HG03442 (cell line): ENCODE results near the gene PPP1R18.
"Not testable (repeated sequence)": the region's sequence is repeated elsewhere in the genome, so short reads cannot be mapped to it uniquely, and the experiment has no call there.

Experiments used
- ATAC-seq: cut with Tn5 transposase; IDR thresholded peaks from one replicate; pipeline ENCODE4 v1.9.1; 2021; ENCODE audit warnings: mild to moderate bottlenecking, moderate library complexity; ENCODE audit not compliant: unreplicated experiment

Gene PPP1R18, protein sequence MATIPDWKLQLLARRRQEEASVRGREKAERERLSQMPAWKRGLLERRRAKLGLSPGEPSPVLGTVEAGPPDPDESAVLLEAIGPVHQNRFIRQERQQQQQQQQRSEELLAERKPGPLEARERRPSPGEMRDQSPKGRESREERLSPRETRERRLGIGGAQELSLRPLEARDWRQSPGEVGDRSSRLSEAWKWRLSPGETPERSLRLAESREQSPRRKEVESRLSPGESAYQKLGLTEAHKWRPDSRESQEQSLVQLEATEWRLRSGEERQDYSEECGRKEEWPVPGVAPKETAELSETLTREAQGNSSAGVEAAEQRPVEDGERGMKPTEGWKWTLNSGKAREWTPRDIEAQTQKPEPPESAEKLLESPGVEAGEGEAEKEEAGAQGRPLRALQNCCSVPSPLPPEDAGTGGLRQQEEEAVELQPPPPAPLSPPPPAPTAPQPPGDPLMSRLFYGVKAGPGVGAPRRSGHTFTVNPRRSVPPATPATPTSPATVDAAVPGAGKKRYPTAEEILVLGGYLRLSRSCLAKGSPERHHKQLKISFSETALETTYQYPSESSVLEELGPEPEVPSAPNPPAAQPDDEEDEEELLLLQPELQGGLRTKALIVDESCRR

DNA sequence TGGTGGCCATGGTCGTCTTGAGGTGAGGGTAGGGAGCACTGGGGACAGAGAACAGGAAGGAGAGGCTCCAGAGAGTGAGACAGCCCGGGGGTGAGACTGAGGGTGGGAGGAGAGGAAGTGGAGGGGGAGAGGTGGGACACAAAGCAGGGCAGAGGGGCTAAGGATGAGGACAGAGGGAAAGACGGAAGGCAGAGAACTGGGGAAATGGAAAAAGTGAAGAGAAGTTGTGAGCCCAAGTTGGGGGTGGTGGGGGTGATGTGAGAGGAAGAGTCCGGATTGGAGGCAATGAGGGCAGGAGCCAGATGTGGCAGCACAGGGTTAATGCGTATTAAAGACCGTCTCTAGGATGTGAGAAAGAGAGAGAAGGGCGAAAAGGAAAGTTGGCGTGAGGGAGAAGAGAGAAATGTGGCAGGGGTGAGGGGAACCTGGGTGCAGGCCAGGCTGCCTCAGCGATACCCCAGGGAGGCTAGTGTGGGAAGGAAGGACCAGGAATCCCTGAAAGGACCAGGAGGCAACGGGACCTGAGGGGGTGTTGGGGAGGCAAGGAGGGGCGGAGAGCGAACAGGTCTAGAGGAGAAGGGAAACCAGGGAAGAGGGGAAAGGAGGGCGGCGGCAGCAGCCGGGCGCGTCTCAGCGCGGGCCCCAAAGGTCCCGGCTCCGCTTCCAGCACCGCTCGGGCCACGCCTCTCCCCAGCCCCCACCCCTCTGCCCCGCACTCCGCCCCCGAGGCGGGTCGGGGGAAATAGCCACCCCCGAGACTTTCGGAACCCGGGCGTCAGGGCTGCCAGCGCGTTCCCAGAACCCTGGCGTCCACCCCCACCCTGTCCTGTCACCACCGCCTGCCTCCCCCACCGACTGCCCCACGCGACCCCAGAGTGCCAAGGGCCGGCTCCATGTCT, at the start of gene PPP1R18:
PPP1R18 (minus strand) TSS at position 637 of the 899 bp plus-strand sequence; CDS start at position 10, 627 bp downstream.
- ATAC-seq, result no peak

DNA sequence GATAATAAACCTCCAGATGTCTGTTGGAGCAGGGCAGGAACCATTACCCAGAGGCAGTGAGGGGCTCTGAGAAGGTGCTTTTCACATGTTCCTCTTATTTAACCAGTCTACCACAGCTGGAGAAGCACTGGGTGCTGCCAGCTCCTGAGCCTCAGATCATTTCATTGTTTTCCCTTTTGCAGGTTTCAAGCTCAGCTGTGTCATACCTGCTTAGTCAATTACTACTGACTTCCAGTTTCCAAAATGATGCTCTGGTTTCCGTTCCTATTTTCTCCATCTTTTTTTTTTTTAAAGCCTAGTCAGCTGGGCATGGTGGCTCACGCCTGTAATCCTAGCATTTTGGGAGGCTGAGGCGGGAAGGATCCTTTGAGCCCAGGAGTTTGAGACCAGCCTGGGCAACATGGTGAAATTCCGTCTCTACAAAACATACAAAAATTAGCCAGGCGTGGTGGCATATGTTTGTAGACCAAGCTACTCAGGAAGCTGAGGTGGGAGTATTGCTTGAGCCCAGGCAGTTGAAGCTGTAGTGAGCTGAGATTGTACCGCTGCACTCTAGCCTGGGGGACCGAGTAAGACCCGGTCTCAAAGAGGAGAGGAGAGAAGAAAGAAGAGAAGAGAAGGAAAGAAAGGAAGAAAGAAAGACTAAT, 49.3 kb upstream of the PPP1R18 start:
- ATAC-seq, result no peak

DNA sequence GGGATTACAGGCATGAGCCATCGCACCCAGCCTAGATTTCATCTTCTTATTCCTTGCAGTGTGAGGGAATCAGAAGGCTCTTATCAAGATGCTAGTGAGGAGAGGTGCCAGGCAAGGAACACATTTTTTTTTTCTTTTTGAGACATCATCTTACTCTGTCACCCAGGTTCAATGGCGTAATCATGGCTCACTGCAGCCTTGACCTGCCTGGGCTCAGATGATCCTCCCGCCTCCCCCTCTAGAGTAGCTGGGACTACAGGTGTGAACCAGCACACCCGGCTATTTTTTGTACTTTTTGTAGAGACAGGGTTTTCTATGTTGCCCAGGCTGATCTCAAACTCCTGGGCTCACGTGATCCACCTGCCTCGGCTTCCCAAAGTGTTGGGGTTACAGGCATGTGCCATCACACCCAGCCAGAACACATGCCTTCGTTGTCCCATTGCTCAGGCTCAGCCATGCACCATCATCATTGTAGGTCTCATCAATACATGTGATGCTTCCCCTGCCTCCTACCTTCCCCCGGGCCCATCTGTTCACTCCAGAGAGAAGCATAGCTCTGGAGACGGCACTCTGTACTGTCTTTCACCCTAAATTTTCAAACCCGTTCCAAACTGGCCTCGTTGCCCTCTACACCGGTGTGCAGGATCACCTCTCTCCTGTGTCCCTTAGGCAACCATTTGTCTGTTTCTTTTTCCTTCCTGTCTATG, 45.9 kb upstream of the PPP1R18 start:
- ATAC-seq, result no peak

DNA sequence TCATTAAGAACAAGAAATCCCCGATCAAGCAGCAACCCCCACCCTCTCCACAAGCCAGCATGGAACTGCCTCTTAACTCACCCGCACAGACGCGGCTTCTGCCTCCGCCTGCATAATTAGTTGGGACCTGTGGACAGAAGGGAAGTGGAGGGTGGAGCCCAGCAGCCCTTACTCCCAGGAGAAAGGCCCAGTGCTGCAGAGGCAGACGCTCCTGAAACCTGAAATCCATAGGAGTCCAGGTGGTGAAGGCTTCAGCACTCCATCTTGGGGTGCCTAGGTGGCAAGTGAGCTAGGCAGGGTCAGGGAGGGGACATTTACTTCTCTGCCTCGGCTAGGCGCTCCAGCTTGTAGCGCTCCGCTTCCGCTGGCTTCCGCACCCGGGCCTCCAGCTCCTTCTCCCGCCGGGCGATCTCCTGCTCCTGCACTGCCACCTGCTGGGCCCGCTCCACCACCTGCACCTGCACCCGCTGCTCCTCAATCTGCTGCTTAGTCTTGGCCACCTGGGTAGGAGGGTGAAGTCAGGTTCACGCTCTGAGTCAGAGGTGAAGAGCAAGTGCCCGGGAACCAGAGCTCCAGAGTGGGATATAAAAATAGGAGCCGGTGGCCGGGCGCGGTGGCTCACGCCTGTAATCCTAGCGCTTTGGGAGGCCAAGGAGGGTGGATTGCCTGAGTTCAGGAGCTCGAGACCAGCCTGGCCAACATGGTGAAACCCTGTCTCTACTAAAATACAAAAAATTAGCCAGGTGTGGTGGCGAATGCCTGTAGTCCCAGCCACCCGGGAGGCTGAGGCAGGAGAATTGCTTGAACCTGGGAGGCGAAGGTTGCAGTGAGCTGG, 44.4 kb upstream of the PPP1R18 start:
- peak; percentile 49 for ATAC-seq

DNA sequence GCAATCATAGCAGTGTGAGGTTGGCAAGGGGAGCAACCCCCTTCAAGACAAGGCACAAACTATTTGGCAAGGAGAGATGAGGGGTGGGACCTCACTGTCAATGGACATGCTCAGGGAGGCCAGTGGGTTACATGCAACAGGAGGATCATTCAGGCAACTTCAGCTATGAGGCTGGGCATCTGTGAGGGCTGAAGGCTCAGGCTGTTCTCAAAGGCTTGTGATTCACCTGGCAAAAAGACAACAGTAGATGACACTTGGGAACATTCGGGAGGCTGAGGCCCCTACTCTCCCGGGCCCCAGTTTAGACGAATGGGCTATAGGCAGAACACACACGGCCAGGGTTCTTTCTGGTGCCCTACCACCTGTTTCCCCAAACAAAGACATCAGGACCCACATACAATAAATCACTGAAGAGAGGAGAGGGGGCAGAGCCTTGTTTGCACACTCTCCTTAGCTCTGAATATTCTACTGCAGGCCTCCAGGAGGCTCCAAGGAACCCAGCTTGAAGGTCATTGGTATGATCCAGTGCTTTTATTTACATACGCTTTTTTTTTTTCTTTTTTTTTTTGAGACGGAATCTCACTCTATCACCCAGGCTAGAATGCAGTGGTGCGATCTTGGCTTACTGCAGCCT, 41.6 kb upstream of the PPP1R18 start:
- no peak for ATAC-seq

DNA sequence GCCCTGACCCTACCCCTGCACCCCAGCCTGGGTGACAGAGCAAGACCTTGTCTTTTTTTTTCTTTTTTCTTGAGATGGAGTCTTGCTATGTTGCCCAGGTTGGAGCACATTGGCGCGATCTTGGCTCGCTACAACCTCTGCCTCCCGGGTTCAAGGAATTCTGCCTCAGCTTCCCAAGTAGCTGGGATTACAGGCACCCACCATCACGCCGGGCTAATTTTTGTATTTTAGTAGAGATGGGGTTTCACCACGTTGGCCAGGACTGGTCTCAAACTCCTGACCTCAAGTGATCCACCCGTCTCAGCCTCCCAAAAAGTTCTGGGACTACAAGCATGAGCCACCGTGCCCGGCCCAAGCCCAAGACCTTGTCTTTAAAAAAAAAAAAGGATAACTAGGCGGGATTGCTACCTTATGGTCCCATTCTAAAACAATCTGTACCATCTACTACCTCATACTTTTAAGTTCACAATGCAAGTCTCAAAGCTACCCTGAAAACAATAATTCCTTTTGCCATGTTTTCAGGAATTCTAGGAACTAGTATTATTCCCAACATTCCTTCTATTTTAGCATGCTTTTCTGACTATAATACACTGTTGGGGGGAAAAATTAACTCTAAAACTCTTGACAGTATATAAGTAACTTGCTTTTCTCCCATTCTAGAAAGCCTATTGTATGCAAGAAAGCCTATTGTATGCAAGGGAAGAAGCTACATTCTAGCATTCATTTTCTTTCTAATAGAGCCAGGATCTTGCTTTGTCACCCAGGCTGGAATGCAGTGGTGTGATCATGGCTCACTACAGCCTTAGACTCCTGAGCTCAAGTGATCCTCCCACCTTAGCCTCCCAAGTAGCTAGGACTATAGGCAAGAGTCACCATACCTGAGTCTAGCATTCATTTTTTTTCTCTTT, 40.3 kb upstream of the PPP1R18 start:
- ATAC-seq, result no peak

DNA sequence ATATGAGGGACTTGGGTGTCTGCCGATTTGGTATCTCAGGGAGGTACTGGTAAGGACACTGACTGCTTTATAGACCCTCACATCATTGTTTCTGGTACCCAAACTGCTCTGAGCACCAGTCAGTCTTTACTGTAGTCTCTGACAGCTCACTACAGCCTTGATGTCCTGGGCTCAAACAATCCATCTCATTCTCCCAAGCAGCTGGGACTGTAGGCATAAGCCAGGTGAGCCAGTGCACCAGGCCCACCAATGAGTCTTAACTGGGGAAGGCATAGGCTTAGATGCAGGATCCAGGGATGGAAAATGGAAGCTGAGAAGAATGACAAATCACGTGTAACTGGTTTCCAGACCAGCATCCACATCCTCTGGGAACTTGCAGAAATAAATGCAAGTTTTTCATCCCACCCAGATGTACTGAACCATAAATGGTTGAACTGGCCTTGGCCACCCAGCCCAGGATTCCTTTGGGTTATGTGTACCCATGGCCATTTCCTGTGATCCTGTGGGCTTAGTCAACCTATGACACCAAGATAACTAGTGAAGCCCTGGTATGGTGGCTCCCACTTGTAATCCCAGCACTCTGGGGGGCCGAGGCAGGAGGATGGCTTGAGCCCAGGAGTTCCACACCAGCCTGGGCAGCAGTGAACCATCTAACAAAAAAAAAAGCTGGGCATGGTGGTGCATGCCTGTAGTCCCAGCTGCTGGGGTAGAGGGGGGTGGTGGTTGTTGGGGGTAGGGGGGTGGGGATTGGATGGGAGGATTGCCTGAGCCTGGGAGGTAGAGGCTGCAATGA, 39.5 kb upstream of the PPP1R18 start:
- no peak for ATAC-seq

DNA sequence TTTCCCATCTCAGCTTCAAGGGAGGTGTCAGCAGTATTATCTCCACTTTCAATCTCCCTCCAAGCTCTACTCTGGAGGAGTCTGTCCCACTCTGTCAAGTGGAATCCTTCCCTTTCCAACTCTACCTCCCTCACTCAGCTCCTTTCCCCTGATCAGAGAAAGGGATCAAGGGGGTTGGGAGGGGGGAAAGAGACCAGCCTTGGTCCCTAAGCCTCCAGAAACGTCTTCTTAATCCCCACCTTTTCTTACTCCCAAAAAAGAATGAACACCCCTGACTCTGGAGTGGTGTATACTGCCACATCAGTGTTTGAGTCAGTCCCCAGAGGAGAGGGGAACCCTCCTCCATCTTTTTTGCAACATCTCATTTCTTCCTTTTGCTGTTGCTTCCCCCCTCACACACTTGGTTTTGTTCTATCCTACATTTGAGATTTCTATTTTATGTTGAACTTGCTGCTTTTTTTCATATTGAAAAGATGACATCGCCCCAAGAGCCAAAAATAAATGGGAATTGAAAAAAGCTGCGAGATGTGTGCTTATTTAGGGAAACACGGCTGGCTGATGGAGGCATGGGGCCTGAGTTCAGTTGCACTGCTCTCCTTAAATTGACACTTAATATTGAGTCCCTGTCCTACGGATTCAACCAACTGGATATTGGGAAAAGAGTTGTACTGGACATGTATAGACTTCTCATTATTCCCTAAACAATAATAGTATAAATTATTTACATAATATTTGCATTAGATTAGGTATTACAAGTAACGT, 38.6 kb upstream of the PPP1R18 start:
- no peak for ATAC-seq

DNA sequence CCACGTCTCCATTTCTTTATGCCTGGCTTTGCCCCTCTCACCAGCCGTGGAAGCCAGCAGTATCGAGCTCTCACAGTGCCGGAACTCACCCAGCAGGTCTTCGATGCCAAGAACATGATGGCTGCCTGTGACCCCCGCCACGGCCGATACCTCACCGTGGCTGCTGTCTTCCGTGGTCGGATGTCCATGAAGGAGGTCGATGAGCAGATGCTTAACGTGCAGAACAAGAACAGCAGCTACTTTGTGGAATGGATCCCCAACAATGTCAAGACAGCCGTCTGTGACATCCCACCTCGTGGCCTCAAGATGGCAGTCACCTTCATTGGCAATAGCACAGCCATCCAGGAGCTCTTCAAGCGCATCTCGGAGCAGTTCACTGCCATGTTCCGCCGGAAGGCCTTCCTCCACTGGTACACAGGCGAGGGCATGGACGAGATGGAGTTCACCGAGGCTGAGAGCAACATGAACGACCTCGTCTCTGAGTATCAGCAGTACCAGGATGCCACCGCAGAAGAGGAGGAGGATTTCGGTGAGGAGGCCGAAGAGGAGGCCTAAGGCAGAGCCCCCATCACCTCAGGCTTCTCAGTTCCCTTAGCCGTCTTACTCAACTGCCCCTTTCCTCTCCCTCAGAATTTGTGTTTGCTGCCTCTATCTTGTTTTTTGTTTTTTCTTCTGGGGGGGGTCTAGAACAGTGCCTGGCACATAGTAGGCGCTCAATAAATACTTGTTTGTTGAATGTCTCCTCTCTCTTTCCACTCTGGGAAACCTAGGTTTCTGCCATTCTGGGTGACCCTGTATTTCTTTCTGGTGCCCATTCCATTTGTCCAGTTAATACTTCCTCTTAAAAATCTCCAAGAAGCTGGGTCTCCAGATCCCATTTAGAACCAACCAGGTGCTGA, 37.6 kb upstream of the PPP1R18 start:
- ATAC-seq, result not testable (repeated sequence)

DNA sequence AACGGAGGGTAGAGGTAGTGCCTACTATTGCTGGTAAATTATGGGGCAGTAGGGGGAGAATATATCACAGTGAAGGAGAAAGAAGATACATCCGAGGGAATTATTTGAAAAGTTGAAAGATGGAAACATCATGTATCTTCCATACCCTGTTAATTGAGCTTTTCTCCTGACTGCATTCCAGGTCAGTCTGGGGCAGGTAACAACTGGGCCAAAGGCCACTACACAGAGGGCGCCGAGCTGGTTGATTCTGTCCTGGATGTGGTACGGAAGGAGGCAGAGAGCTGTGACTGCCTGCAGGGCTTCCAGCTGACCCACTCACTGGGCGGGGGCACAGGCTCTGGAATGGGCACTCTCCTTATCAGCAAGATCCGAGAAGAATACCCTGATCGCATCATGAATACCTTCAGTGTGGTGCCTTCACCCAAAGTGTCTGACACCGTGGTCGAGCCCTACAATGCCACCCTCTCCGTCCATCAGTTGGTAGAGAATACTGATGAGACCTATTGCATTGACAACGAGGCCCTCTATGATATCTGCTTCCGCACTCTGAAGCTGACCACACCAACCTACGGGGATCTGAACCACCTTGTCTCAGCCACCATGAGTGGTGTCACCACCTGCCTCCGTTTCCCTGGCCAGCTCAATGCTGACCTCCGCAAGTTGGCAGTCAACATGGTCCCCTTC, 36.9 kb upstream of the PPP1R18 start:
- not testable (repeated sequence) for ATAC-seq

DNA sequence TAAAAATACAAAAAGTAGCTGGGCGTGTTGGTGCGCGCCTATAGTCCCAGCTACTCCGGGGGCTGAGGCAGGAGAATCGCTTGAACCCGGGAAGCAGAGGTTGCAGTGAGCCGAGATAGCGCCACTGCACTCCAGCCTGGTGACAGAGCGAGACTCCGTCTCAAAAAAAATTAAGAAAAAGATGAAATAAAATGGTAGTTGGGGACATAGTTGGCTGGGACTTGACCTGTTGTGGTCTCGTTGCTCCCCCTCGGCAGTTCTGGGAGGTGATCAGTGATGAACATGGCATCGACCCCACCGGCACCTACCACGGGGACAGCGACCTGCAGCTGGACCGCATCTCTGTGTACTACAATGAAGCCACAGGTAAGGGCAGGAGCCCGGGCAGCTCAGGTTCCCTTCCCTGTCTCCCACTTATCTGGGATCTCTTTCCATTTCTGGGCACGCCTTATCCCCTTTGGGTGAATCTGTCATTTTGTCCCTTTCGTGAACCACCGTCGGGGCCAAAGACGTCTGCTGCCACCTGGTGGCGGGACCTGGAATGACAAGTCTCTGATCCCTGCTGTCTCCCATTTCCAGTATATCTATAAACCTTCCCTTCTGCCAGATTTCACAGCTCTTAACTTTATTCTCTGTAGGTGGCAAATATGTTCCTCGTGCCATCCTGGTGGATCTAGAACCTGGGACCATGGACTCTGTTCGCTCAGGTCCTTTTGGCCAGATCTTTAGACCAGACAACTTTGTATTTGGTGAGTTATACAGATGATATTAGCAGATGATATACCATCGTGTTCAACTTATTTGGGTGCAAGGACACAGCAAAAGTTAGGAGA, 36.1 kb upstream of the PPP1R18 start:
- no peak for ATAC-seq

DNA sequence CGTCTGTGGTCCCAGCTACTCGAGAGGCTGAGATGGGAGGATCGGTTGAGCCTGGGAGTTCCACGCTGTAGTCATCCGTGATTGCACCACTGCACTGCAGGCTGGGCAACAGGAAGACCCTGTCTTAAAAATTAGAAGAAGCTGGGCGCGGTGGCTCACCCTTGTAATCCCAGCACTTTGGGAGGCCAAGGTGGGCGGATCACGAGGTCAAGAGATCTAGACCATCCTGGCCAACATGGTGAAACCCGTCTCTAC, 35.5 kb upstream of the PPP1R18 start:
- not testable (repeated sequence) for ATAC-seq

DNA sequence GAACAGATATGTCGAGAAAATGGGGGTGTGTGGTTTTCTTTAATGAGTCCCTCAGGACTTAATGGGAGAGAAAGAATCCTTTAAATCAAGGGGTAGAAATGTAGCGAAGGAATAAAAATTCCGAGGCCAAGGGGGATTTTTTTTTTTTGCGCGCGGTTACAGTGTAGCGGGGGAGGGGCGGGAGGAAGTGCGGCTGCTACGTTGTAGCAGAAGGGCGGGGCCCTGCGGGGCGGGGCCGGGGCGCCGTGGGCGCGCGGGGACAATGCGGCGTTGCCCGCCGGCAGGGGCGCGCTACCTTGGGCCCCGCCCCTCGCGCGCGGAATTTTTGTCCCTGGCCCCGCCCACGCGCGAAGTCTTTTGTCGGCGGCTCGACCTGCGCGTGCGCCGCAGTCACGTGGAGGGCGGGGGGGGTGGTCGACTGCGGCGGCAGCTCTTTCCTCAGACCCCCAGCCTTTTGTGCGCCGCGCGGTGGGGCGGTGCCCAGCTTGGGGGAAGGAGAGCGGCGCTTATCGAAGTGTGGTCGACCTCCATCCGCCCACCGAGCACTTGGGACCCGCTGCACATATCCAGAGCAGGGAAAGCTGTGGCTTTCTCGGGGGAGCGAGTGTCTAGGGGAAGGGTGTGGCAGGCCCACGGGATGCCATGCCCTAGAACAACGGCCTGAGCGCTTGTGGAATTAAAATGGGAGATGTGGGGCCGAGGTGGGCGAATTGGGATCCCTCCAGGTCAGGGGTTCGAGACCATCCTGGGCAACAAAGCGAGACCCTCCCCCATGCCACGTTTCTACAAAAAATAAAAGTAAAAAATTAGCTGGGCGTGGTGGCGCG, 35.0 kb upstream of the PPP1R18 start:
- no peak for ATAC-seq
